Measurements from ENCODE around the gene ZNF185.

- TF ChIP-seq YY1 (IDR thresholded peaks at IDR 0.05; ENCODE audit: insufficient read depth, insufficient read length), result no peak
- no peak for TF ChIP-seq ZNF274 (IDR thresholded peaks at IDR 0.05; ENCODE audit: low read depth, low read length)
- TF ChIP-seq SUZ12 (IDR thresholded peaks at IDR 0.05; ENCODE audit: extremely low read depth, insufficient read depth, insufficient read length), result no peak
Observed at GRCh38 chrX:152884171-152884570, 13.7 kb upstream of the ZNF185 start.
